SU-DHL-6 (cell line): ENCODE results near the gene ALDH3A2.

ENCODE experiments used
- H2AFZ ChIP-seq: fragments of 200-600 bp; sonication (generic); 2 replicates; pipeline ENCODE4 v1.6.1; 2014; ENCODE audit warnings: low read depth, mild to moderate bottlenecking, moderate library complexity, mixed read lengths, antibody characterized with exemption, low read length; ENCODE audit not compliant: severe bottlenecking
- H3F3A ChIP-seq: fragments of 200-600 bp; shearing (Covaris generic); 2 replicates; pipeline ENCODE4 v1.6.0; 2016; ENCODE audit warnings: antibody characterized with exemption, mild to moderate bottlenecking; ENCODE audit not compliant: insufficient read depth
- H3K27ac ChIP-seq: fragments of 200-600 bp; sonication (generic); 2 replicates; pipeline ENCODE4 v1.5.1; 2016; ENCODE audit warnings: low read depth, mild to moderate bottlenecking, low read length, moderate library complexity, mixed read lengths
- H3K27me3 ChIP-seq: fragments of 200-600 bp; sonication (generic), shearing (Covaris generic); 2 replicates; pipeline ENCODE4 v1.6.0; 2014; ENCODE audit warnings: mild to moderate bottlenecking, low read length
- H3K36me3 ChIP-seq: fragments of 200-600 bp; sonication (generic); 2 replicates; pipeline ENCODE4 v1.6.1; 2014; ENCODE audit warnings: mild to moderate bottlenecking, low read length, mixed read lengths
- H3K4me2 ChIP-seq: fragments of 300-600, 200-600 bp; shearing (Covaris generic), sonication (generic); 2 replicates; pipeline ENCODE4 v1.6.0; 2014; ENCODE audit warnings: low read length, low read depth, mild to moderate bottlenecking; ENCODE audit not compliant: poor library complexity, severe bottlenecking
- H3K4me3 ChIP-seq: fragments of 200-600 bp; sonication (generic); 2 replicates; pipeline ENCODE4 v1.5.1; 2014; ENCODE audit warnings: antibody characterized with exemption, low read length, mild to moderate bottlenecking, mixed read lengths; ENCODE audit not compliant: insufficient read depth, poor library complexity, severe bottlenecking
- H3K79me2 ChIP-seq: fragments of 200-600 bp; sonication (generic); 2 replicates; pipeline ENCODE4 v1.6.1; 2014; ENCODE audit warnings: mild to moderate bottlenecking, low read length, moderate library complexity; ENCODE audit not compliant: insufficient read depth
- H3K9ac ChIP-seq: fragments of 200-600 bp; sonication (generic); 2 replicates; pipeline ENCODE4 v1.7.0; 2014; ENCODE audit warnings: mild to moderate bottlenecking, low read length
- H3K9me2 ChIP-seq: fragments of 200-600 bp; sonication (generic); replicated peaks from 2 replicates; pipeline ENCODE4 v1.6.1; 2014; ENCODE audit warnings: low read length; ENCODE audit not compliant: insufficient read depth
- H3K9me3 ChIP-seq: fragments of 200-600 bp; sonication (generic); 2 replicates; pipeline ENCODE4 v1.6.1; 2014; ENCODE audit warnings: low read length, mixed read lengths; ENCODE audit not compliant: insufficient read depth
- H4K20me1 ChIP-seq: fragments of 200-600 bp; sonication (generic); 2 replicates; pipeline ENCODE4 v1.6.1; 2014; ENCODE audit warnings: low read depth, mild to moderate bottlenecking, antibody characterized with exemption, low read length, moderate library complexity, mixed read lengths
- CTCF ChIP-seq: fragments of 200-600 bp; sonication (generic); IDR thresholded peaks from one replicate; pipeline ENCODE4 v1.5.1; 2017; ENCODE audit warnings: antibody characterized with exemption, mild to moderate bottlenecking, low read length, moderate library complexity; ENCODE audit not compliant: insufficient read depth, poor library complexity, severe bottlenecking
- EZH2phosphoT487 ChIP-seq: fragments of 200-600 bp; sonication (generic), shearing (Covaris generic); conservative IDR thresholded peaks from 2 replicates; pipeline ENCODE4 v1.6.1; 2018; ENCODE audit warnings: mild to moderate bottlenecking, antibody characterized with exemption, low read length, moderate library complexity, mixed read lengths

ALDH3A2 gene

GRCh38 chr17:19708431-19709175 lies 60.1 kb downstream of the ALDH3A2 start:
- TF ChIP-seq CTCF (no peak), EZH2phosphoT487 (no peak)
- Histone ChIP-seq H2AFZ (no peak overlapping the region), H4K20me1 (no peaks in the 10 kb centered on the region), H3K4me2 (no peak overlapping the region), H3K4me3 (no peak overlapping the region), H3F3A (no peaks in the 10 kb centered on the region), H3K79me2 (no peaks in the 10 kb centered on the region), H3K36me3 (no peaks in the 10 kb centered on the region), H3K27me3 (no peaks in the 10 kb centered on the region), H3K27ac (no peak overlapping the region), H3K9ac (no peak overlapping the region), H3K9me2 (no peaks in the 10 kb centered on the region), H3K9me3 (no peaks in the 10 kb centered on the region)

GRCh38 chr17:19709841-19710240 lies 61.3 kb downstream of the ALDH3A2 start:
- Histone ChIP-seq H3K9me3 (no peaks in the 10 kb centered on the region), H3F3A (no peaks in the 10 kb centered on the region), H4K20me1 (no peaks in the 10 kb centered on the region), H3K9ac (no peak overlapping the region), H3K79me2 (no peaks in the 10 kb centered on the region), H3K27me3 (no peaks in the 10 kb centered on the region), H3K9me2 (no peaks in the 10 kb centered on the region), H3K4me2 (no peak overlapping the region), H3K27ac (no peak overlapping the region), H3K36me3 (no peaks in the 10 kb centered on the region), H2AFZ (no peak overlapping the region), H3K4me3 (no peak overlapping the region)
- TF ChIP-seq CTCF (no peak), EZH2phosphoT487 (no peak)

- no peak overlapping the region for H3K9ac ChIP-seq
- no peak overlapping the region for H2AFZ ChIP-seq
- H3K79me2 ChIP-seq, result no peaks in the 10 kb centered on the region
- no peak overlapping the region for H3K27ac ChIP-seq
- TF ChIP-seq EZH2phosphoT487 (no peak), CTCF (no peak)
- no peaks in the 10 kb centered on the region for H3K36me3 ChIP-seq
- no peaks in the 10 kb centered on the region for H3K9me2 ChIP-seq
- H3K27me3 ChIP-seq, result no peaks in the 10 kb centered on the region
- no peak overlapping the region for H3K4me3 ChIP-seq
- H3K9me3 ChIP-seq, result no peaks in the 10 kb centered on the region
- no peak overlapping the region for H3K4me2 ChIP-seq
- H4K20me1 ChIP-seq, result no peaks in the 10 kb centered on the region
- H3F3A ChIP-seq, result no peaks in the 10 kb centered on the region
These were observed 64.0 kb downstream of the ALDH3A2 start for GRCh38 chr17:19712436-19713004.
